ENCODE data around the gene NXF1. TPM values are rescaled to one million over a fixed set of nuclear protein-coding genes. Genes with fewer than 3 reads are reported as not detected.

NXF1 gene
- total and polyA plus RNA-seq, 2 of the 8 experiments (the other 6 are each of a cell fraction or from before 2014, with no cell fraction given): 48.1 to 49.8 TPM

GRCh38 chr11:62805076-62805892 lies at the start of gene NXF1 (continued):
- TF ChIP-seq CHD7 (IDR thresholded peaks at IDR 0.05; ENCODE audit: insufficient replicate concordance, low read length) (no peak), RAD21 (IDR thresholded peaks at IDR 0.05 in 1 of 2, conservative IDR thresholded peaks at IDR 0.05 in 1 of 2; ENCODE audit: low read depth in 2 of 2, low read length in 2 of 2) (0 out of 4 replicates have a peak, but pooled peaks of 1 of the 2 experiments have one; percentile 4), E2F6 (IDR thresholded peaks at IDR 0.05) (peak; percentile 31; the same call in 1 of the 2 replicates), PHF8 (conservative IDR thresholded peaks at IDR 0.05; ENCODE audit: low read depth, low read length) (peak; percentile 99), USF2 (IDR thresholded peaks at IDR 0.05; ENCODE audit: low read length) (no peak), CBX8 (IDR thresholded peaks at IDR 0.05; ENCODE audit: borderline replicate concordance, low read depth, low read length) (no peak), SP1 (IDR thresholded peaks at IDR 0.05; ENCODE audit: low read depth, low read length) (peak; percentile 86)

Data from H1 (cell line).